MG63 (cell line): ENCODE measurements around the gene TSPAN9. TPM values are rescaled to one million over a fixed set of nuclear protein-coding genes. Genes with fewer than 3 reads are reported as not detected.

Source experiments
- DNase-seq: peaks from one replicate; pipeline ENCODE4 v3.0.0-alpha.2; 2020
- H3K27me3 ChIP-seq: fragments of 250-450 bp; sonication (Bioruptor Pico); 2 replicates; pipeline ENCODE4 v1.5.1; 2020; ENCODE audit warnings: mild to moderate bottlenecking, moderate library complexity
- H3K36me3 ChIP-seq: fragments of 250-450 bp; sonication (Bioruptor Pico); 2 replicates; pipeline ENCODE4 v1.5.1; 2020; ENCODE audit warnings: mild to moderate bottlenecking, moderate library complexity
- H3K4me3 ChIP-seq: fragments of 250-450 bp; sonication (Bioruptor Pico); 2 replicates; pipeline ENCODE4 v1.5.1; 2020; ENCODE audit warnings: mild to moderate bottlenecking, moderate library complexity
- H3K9me3 ChIP-seq: fragments of 250-450 bp; sonication (Bioruptor Pico); 2 replicates; pipeline ENCODE4 v1.5.1; 2020; ENCODE audit warnings: mild to moderate bottlenecking, moderate library complexity
- total RNA-seq: library from RNA; depleted of rRNA; stranded (reverse); fragments of >200 nt; shearing (Covaris generic); gene quantifications from 2 replicates; pipeline ENCODE4 v1.2.3, GENCODE V29; 2014; ENCODE audit warnings: low replicate concordance

TSPAN9 gene
- total RNA-seq, 1 experiment from 2014 or later: 25.8 TPM

DNA sequence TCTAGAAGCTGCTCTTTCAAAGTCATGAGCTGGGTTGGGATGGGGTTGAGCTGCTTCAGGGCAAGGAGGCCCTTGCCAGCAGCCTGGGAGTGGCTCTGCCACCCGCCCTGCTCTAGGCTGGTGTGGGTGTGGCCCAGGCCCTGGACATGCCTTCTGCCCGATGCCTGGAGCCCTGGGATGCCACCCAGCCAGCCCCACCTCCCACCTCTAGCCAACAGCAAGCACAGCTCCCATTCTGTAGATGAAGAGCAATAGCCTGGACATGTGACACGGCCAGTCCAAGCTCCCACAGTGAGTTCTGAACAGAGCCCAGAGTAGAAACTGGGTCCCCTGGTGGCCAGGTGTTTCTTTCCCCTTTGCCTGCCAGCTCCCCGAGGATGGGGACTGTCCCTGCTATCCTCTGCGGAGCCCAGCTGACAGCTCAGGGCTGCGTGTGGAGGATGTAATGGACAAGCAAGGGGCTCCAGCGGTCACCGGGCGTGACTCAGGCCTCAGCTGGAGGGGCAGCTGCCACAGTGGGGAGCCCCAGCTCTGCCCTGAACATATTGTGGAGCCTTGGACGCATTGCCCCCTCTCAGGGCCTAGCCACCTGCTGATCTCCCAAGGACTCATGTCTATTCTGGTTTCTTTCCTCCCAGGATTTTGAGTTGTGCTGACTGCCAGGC is 165.2 kb downstream of the TSPAN9 start:
- H3K9me3 ChIP-seq: no peaks in the 10 kb centered on the region
- H3K4me3 ChIP-seq: no peak overlapping the region
- H3K27me3 ChIP-seq: no peaks in the 10 kb centered on the region
- no peaks in the 10 kb centered on the region for H3K36me3 ChIP-seq
- peak; percentile 18 for DNase-seq

DNA sequence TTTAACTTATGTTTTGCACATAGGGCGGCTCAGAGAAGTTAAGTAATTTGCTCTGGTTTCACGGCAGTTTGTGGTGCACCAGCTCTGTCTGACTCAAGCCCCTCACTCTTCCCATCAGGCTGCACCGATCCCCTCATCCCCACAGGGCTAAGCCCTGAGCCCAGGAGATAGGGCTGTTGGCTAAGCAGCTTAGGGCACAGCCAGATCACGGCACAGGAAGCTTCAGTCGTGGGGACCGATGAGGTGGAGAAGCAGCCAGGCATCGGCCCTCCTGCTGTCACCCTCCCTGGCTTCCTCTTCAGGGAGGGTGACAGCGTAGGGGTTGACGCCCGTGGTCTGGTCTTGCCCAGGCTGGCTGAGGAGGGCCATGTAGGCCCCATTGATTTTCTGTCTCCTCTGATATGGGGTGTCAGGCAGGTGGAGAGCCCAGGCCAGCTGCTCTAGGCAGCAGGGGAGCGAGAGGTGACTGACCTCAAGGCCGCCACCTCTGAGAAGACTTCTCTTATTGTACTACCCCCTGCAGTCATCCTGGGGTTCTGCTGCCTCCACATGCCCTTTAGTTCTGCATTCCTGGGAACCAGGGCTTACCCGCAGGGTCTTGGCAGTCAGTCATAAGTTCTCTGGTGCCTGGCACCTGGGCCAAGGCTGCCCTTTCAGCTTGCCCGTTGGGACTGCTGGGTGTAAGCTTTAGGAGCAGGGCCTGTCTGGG is 166.4 kb downstream of the TSPAN9 start:
- H3K36me3 ChIP-seq: no peaks in the 10 kb centered on the region
- DNase-seq: no peak
- H3K4me3 ChIP-seq: no peak overlapping the region
- no peaks in the 10 kb centered on the region for H3K27me3 ChIP-seq
- H3K9me3 ChIP-seq: no peaks in the 10 kb centered on the region

DNA sequence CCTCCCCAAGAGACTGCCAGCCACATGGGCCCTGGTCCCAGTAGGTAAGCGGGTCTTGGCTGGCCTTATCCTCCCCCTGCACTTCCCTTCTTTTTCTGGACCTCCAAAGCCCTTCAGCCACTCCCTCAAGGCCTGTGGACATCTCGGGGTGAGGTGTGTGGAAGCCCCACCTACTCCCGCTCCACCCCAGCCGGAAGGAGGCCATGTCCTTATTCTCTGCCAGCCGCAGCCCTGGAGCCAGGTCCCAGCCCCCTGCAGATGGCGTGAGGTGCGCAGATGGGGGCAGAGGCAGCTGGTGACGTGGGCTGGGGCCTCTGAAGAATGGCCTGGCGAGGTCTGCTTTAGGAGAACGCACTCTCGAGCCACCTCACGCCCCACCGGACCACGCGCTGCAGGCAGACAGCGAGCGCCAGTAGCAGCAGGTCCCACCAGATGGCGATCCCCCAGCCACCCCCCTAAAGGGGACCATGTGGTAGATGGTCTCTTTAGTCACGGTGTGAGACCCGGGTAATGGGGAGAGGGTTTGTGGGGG is 167.1 kb downstream of the TSPAN9 start:
- no peak for DNase-seq
- H3K4me3 ChIP-seq: no peak overlapping the region
- no peaks in the 10 kb centered on the region for H3K36me3 ChIP-seq
- no peaks in the 10 kb centered on the region for H3K27me3 ChIP-seq
- H3K9me3 ChIP-seq: no peaks in the 10 kb centered on the region

DNA sequence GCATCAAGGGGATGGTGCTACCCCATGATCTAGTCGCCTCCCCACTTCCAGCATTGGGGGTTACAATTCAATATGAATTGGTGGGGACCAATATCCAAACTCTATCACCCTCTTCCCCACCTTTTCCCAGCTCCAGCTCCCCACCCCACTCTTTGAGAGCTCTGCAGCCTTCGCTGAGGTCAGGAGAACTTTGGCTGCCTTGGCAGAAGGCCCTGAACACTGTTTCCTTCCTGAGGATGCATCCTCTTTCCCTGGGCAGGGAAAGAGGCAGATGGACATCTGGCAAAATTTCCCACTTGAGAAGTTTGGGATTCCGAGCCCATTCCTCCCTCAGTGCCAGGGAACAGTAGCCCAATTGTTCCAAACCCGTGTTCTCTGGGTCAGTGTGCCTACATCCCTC is 169.1 kb downstream of the TSPAN9 start:
- H3K9me3 ChIP-seq: no peaks in the 10 kb centered on the region
- H3K27me3 ChIP-seq: no peaks in the 10 kb centered on the region
- no peak overlapping the region for H3K4me3 ChIP-seq
- no peaks in the 10 kb centered on the region for H3K36me3 ChIP-seq
- DNase-seq: no peak

DNA sequence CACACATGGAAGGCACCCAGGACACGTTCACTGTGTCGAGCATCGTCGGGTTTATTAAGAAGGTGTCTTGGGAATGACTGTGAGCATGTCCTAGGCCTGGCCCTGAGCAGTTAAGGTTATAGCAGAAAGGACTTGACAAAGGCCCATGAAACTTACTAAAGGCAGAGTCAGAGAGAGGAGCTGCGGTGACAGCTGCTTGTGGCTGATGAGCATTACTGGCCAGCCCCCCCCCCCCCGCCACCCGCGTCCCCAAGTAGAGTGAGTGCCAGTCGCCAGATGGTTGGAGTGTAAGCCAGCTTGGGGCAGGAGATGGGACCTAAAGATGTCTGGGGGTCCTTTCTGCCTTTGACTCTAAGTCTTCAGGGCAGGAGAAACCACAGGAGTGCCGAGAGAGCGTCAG is 169.9 kb downstream of the TSPAN9 start:
- H3K36me3 ChIP-seq: no peaks in the 10 kb centered on the region
- H3K9me3 ChIP-seq: no peaks in the 10 kb centered on the region
- DNase-seq: no peak
- no peaks in the 10 kb centered on the region for H3K27me3 ChIP-seq
- H3K4me3 ChIP-seq: no peak overlapping the region

DNA sequence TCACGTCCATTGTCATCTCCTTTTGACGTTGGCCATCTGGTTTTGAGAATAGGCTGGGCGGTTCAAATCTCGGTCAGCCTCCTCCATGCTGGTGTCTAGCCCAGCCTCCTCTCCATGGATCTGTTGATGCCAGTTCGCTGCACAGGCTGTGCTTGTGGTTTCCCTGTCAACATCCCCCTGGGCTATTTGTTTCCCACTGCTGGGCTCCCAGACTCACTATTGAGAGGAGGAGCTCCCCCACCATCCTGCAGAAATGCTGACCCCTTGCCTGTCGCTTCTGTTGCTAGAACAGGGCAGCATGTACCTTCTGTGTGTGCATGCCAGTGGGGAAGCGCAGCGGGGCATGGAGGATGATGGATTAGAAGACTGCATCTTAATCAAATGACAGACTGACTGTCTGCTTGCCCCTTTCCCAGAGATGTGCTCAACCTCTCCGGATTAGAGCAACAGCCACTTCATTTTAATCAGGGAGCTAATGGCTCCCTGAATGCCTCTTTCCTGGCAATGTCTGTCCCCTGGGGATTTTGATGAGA is 170.5 kb downstream of the TSPAN9 start:
- Histone ChIP-seq H3K4me3 (no peak overlapping the region), H3K27me3 (no peaks in the 10 kb centered on the region), H3K9me3 (no peaks in the 10 kb centered on the region), H3K36me3 (no peaks in the 10 kb centered on the region)
- no peak for DNase-seq

DNA sequence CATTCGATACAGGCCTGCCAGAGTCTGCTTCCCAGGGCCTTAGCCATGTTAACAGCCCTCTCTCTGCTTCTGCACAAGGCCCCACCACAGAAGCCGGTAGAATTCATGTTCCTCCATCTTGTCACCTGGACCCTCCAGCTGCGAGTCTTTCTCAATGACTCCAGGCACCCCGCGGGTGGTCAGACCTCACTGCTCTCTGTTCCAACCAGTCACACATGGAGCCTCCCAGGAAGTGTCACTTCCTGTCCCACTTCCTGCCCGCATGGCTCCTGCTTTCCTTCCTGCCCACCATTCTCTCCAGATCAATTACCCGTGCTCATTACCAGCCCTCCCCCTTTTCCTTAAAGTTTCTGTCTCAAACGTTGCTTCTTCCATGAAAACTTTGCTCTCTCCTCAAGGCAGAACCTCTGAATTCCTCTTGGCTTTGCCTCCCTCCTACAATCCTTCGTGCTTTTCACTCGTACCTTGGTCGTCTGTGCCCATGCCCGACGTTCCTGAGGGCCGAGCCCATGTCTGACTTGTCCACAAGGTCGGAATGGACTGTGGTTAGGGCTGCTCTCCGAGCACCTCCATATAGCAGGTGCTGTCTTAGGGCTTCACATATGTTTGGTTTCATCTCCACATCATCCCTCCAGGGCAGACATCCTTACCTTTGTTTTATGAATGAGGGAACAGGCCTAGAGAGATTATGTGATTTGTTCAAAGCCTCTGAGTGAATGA is 172.1 kb downstream of the TSPAN9 start:
- Histone ChIP-seq H3K9me3 (no peaks in the 10 kb centered on the region), H3K4me3 (no peak overlapping the region), H3K36me3 (no peaks in the 10 kb centered on the region), H3K27me3 (no peaks in the 10 kb centered on the region)
- no peak for DNase-seq

DNA sequence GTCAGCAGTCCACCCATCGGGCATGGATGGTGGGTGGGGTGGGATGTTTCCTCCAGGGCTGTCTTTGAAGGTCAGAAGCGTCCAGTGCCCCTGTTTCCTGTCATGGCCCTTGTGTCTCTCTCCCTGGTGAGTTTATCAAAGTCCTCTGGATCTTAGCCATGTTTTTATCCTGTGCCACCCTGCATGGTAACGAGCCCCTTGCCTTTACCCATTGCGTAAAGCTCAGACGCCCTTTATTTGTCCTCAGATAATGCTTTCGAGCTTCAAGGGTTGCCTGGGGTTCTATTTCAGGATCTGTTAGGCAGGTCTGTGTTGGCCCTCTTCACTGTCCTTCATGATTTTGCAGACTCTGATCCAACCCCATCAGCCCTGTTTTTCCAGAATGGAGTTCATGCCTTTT is 172.9 kb downstream of the TSPAN9 start:
- Histone ChIP-seq H3K4me3 (no peak overlapping the region), H3K27me3 (no peaks in the 10 kb centered on the region), H3K9me3 (no peaks in the 10 kb centered on the region), H3K36me3 (no peaks in the 10 kb centered on the region)
- DNase-seq: no peak

DNA sequence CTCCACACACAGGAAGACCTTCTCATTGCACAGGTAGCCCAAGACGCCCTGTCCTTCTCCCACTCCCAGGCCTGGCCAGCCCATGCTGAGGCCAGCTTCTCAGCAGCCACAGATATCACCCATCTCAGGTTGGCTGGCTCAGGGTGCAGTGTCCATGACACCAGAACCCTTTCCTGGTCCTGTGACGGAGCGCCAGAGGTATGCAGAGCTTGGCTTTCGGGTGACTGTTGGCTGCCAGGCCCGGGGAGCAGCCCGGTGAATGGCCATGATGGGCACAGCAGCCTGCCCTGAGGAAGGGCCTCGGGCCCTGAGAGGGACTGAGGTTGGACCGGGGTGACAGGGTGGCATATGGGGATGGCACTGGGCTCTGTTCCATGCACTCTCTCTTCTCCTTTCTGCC is 173.4 kb downstream of the TSPAN9 start:
- H3K9me3 ChIP-seq: no peaks in the 10 kb centered on the region
- no peaks in the 10 kb centered on the region for H3K27me3 ChIP-seq
- no peak overlapping the region for H3K4me3 ChIP-seq
- H3K36me3 ChIP-seq: no peaks in the 10 kb centered on the region
- no peak for DNase-seq

DNA sequence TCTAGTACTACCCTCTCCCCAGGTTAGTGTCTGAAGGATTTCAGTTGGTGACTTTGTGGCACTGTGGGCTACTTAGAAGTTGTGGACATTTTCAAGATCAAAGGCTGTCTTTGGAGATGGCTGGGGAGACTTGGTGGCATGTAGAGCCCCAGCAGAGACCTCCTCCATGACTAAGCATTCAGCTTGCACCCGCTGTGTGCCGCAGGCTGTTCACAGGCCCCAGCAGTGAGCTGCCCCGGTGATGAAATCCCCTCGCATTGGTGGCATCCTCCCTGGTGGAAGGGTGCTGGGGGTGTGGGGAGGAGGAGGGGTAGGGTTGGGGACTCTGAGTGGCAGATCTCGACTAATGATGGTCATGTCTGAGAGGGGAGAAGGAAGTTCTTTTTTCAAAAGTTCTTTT is 173.9 kb downstream of the TSPAN9 start:
- H3K4me3 ChIP-seq: no peak overlapping the region
- no peak for DNase-seq
- no peaks in the 10 kb centered on the region for H3K9me3 ChIP-seq
- no peaks in the 10 kb centered on the region for H3K36me3 ChIP-seq
- no peaks in the 10 kb centered on the region for H3K27me3 ChIP-seq

DNA sequence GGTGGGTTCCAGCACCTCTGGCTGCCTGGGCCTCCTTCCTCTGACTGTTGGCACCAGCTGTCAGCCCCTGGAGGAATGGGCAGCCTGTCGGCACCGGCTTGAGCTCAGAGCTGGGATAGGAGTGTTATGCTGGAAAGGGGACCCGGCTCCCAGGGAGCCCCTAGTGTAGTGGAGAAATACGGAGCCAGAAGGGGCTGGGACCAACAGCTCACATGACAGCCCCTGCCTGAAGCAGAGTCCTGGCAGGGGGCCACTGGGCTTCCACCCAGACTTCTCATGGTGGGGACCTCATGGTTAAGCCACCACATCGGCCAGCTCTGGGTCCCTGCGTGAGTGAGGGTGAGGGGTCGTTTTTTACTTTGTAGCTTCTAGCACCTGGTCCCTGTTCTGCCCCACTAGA is 174.5 kb downstream of the TSPAN9 start:
- no peaks in the 10 kb centered on the region for H3K9me3 ChIP-seq

DNA sequence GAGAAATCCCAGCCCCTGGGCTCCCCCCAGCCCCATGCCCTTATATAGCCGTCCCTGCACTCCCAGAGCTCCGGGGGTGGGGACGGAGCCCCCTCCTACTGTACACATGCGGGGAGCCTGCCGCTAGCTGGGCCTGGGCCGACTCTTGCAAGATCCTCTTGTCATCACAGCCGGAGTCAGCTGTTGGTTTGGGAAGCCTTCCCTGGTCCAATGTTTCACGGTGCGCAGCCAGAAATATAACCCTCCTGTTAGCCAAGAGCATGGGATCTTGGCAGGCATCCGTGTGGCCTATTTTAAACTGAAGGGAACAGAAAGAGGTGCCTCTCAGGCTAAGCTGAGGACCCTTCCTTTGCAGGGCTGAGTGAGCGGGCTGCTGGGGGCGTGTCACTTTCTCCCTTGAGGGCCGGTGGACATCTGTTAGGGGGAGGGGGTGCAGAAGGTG is 175.3 kb downstream of the TSPAN9 start:
- H3K9me3 ChIP-seq: no peaks in the 10 kb centered on the region
- H3K4me3 ChIP-seq: no peak overlapping the region
- no peaks in the 10 kb centered on the region for H3K36me3 ChIP-seq
- peak; percentile 80 for DNase-seq
- H3K27me3 ChIP-seq: no peaks in the 10 kb centered on the region

More for the DNA sequence above, 174.5 kb downstream of the TSPAN9 start:
- no peaks in the 10 kb centered on the region for H3K27me3 ChIP-seq
- H3K36me3 ChIP-seq: no peaks in the 10 kb centered on the region
- H3K4me3 ChIP-seq: no peak overlapping the region
- no peak for DNase-seq

DNA sequence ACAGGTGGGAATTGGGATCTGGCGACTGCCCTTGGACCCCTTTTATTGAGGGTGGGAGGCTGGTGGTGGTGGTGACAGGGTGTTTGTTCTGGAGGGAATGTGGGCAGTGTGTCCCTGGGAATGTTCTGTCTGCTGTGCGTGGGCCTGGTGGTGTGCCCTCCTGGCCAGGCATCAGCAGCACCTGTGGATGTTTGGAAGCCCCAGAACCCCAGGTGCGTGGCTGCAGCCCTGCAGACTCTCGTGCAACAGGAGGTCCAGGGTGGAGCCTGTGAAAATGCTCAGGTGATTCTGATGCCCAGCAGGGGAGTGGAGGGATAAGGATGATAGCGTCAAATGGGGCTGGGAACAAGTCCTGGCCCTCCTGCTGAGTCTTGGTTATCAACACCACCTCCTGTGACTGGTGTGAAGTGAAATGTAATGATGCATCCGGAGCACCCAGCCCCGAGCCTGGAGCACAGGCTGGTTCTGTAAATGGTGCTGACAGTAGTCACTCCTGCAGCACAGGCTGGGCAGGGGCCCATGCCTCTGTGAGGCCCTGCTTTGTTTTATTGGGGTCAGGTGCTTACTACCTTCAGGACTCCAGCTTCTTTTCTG is 176.6 kb downstream of the TSPAN9 start:
- no peak for DNase-seq
- Histone ChIP-seq H3K4me3 (no peak overlapping the region), H3K9me3 (no peaks in the 10 kb centered on the region), H3K27me3 (no peaks in the 10 kb centered on the region), H3K36me3 (no peaks in the 10 kb centered on the region)

DNA sequence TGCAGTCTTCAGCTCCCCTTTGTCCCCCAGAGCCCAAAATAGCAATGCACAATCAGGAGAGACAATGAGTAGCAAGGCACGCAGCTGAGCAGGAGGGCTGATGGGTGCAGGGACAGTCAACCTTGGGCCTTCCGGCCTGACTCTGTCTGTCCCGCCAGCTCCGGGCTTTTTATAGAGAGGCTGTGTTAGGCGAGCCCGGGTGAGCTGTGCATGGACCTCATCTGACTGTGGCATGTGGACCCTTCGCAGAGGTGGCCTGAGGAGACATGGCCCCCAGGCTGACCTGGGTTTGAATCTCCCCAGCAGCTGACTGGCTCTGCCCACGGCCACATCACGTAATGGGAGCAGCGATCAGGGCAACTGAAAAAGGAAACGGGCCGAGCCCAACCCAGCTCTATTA is 177.9 kb downstream of the TSPAN9 start:
- Histone ChIP-seq H3K4me3 (no peak overlapping the region), H3K27me3 (no peaks in the 10 kb centered on the region), H3K9me3 (no peaks in the 10 kb centered on the region), H3K36me3 (no peaks in the 10 kb centered on the region)
- DNase-seq: no peak

DNA sequence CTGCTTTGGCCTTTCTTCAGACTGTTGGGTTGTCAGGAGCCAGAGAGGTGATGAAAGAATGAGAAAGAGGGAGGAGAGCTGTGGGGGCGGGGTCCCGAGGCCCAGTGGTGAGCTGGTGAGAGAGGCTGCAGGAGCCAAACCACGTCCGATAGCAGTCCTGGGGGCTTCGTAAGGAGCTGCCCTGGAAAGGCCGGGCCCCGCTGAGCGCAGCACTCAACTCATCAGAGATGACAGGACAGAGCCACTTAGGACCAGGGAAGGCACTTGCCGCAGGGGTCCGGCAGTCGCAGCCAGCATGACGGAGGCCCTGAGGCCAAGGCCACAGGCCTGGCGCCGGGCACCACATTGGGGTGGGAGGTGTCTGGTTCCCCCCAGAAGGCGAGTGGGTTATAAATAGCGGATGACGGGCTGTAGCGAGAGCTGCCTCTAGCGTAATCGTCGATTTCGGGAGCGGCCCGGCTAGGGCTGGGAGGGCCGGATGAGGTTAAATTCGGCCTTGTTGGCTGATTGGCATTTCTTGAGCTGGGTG is 179.0 kb downstream of the TSPAN9 start:
- no peaks in the 10 kb centered on the region for H3K9me3 ChIP-seq
- DNase-seq: no peak
- no peaks in the 10 kb centered on the region for H3K27me3 ChIP-seq
- H3K36me3 ChIP-seq: no peaks in the 10 kb centered on the region
- no peak overlapping the region for H3K4me3 ChIP-seq

DNA sequence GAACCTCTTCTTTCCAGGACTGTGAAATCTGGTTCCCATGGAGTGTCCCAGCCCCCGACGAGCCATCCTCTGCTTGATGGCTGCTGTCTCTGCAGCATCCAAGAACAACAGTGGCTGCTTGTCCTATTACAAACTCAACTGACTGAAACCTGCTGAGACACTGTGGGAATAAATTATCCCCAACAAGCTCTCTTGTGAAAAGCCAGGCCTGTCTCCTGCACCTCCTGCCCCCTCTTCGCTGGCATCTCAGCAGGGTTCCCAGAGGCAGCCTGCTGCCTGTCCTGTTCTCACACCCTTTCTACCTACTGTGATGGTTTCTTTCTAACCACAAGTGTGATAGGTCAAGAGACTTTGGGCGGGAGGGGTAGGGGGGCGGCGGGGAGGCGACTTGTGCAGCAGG is 180.2 kb downstream of the TSPAN9 start:
- Histone ChIP-seq H3K36me3 (no peaks in the 10 kb centered on the region), H3K27me3 (no peaks in the 10 kb centered on the region), H3K9me3 (no peaks in the 10 kb centered on the region), H3K4me3 (no peak overlapping the region)
- DNase-seq: no peak

DNA sequence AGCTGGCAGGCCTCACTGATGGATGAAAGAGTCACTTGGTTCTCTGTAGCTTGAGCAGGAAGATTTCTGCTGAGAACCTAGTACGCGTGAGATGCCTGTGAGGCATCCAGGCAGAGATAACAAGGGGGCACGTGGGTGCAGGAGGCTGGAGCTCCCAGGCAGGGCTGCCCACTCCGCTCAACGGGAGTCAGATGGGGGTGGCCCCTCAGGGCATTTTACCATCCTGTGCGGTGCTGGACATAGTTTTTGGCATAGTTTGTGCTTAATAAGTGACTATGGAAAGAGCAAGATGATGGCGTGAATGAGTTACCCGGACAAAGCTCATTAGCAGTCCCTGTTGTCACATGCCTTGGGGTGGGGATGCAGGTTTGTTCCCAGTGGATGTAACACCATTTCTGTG is 182.8 kb downstream of the TSPAN9 start:
- H3K4me3 ChIP-seq: no peak overlapping the region
- no peak for DNase-seq
- no peaks in the 10 kb centered on the region for H3K27me3 ChIP-seq
- no peaks in the 10 kb centered on the region for H3K9me3 ChIP-seq
- H3K36me3 ChIP-seq: no peaks in the 10 kb centered on the region
